Measurements from ENCODE around the gene AGR3. TPM values are rescaled to one million over a fixed set of nuclear protein-coding genes. Genes with fewer than 3 reads are reported as not detected.
A peak's percentile ranks its signal among the peaks of the same experiment; 100 is the strongest.

AGR3 gene
- total RNA-seq, 1 donor from 2014 or later = not detected

DNA sequence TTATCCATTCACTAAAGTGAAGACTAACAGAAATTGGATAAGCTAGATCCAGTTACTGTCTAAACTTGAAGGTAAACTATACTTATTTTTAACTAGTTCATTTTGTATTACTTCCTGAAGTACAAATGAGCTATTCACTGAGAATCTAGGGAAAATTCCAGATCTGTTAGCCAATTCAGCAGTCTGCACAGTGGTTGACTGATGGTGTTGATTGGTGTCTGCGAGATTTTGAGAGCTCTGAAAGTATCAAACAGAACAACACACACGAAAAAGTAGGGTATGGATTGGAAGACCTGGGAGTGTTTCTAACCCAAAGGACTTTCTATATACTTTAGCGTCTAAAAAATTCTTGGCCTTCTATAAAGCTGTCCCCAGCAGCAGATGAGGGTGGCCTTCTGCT, 43.4 kb downstream of the AGR3 start:
- H3K4me1 Mint-ChIP-seq (ENCODE audit: low read depth, unreplicated experiment) = peaks cover 35% of the 10 kb centered on the region
- Histone ChIP-seq H3K27me3 (ENCODE audit: insufficient read depth, low read length) (no peaks in the 10 kb centered on the region), H3K4me1 (ENCODE audit: insufficient read depth, low read length) (no peaks in the 10 kb centered on the region), H3K27ac (ENCODE audit: low read depth, low read length) (no peak overlapping the region), H3K4me2 (ENCODE audit: low read length) (no peak overlapping the region), H2AFZ (ENCODE audit: low read depth, low read length) (no peak overlapping the region), H3K79me2 (ENCODE audit: insufficient read depth, low read length) (no peaks in the 10 kb centered on the region), H3K9me3 (ENCODE audit: insufficient read depth, low read depth, low read length) (no peaks in the 10 kb centered on the region), H3K4me3 (ENCODE audit: insufficient read depth, low read depth, low read length) (no peak overlapping the region), H4K20me1 (ENCODE audit: insufficient read depth, low read length) (no peaks in the 10 kb centered on the region), H3K9ac (ENCODE audit: low read length) (no peak overlapping the region), H3K36me3 (ENCODE audit: insufficient read depth, low read length) (no peaks in the 10 kb centered on the region)
- peak; percentile 21 for DNase-seq (ENCODE audit: low read depth)
- no peaks in the 10 kb centered on the region for H3K27me3 Mint-ChIP-seq (ENCODE audit: low read depth, unreplicated experiment)
- H3K9me3 Mint-ChIP-seq (ENCODE audit: unreplicated experiment) = no peaks in the 10 kb centered on the region
- H3K27ac Mint-ChIP-seq (ENCODE audit: unreplicated experiment) = peak overlapping the region; percentile 15
- H3K4me3 Mint-ChIP-seq (ENCODE audit: unreplicated experiment) = no peak overlapping the region
- TF ChIP-seq EZH2 (IDR thresholded peaks at IDR 0.05; ENCODE audit: insufficient read depth, low read length) = no peak
- TF ChIP-seq, protein P1, sequence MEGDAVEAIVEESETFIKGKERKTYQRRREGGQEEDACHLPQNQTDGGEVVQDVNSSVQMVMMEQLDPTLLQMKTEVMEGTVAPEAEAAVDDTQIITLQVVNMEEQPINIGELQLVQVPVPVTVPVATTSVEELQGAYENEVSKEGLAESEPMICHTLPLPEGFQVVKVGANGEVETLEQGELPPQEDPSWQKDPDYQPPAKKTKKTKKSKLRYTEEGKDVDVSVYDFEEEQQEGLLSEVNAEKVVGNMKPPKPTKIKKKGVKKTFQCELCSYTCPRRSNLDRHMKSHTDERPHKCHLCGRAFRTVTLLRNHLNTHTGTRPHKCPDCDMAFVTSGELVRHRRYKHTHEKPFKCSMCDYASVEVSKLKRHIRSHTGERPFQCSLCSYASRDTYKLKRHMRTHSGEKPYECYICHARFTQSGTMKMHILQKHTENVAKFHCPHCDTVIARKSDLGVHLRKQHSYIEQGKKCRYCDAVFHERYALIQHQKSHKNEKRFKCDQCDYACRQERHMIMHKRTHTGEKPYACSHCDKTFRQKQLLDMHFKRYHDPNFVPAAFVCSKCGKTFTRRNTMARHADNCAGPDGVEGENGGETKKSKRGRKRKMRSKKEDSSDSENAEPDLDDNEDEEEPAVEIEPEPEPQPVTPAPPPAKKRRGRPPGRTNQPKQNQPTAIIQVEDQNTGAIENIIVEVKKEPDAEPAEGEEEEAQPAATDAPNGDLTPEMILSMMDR (IDR thresholded peaks at IDR 0.05; ENCODE audit: insufficient read depth, low read depth, low read length) = no peak
- no peaks in the 10 kb centered on the region for H3K36me3 Mint-ChIP-seq (ENCODE audit: low read depth, unreplicated experiment)
- no peak for FAIRE-seq

DNA sequence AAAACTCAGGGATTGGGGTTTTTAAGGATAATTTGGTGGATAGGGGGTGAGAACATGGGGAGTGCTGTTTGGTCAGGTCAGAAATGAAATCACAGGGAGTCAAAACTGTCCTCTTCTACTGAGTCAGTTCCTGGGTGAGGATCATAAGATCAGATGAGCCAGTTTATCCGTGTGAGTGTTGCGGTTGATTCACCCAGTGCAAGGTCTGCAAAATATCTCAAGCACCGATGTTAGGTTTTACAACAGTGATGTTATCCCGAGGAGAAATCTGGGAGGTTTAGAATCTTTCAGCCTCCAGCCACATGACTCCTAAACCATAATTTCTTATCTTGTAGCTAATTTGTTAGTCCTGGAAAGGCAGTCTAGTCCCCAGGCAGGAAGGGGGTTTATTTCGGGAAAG, 45.3 kb downstream of the AGR3 start:
- H3K27ac ChIP-seq (ENCODE audit: low read depth, low read length) = no peak overlapping the region
- H2AFZ ChIP-seq (ENCODE audit: low read depth, low read length) = no peak overlapping the region

DNA sequence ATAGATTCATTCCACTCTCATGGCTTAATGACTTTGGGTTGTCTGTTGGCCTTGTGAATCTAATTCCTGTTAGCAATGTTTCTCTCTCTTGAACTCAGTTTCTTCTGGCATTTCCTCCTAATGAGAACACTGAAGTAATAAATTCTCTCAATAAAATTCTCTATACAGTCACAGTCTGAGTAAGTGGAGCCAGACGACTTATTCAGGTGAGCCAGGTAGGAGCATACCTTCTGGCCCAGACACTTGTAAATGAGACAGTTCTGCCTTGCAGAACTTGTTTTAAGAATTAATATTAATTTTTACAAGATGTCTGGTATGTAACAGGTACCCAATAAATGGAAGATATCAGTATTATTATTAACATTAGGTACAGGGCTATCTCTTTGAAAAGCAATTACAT, 48.4 kb downstream of the AGR3 start:
- peaks cover 9% of the 10 kb centered on the region for H3K4me1 Mint-ChIP-seq (ENCODE audit: low read depth, unreplicated experiment)
- H3K4me2 ChIP-seq (ENCODE audit: low read length) = no peak overlapping the region
- no peak for TF ChIP-seq EZH2 (IDR thresholded peaks at IDR 0.05; ENCODE audit: insufficient read depth, low read length)
- TF ChIP-seq, protein P1 (IDR thresholded peaks at IDR 0.05; ENCODE audit: insufficient read depth, low read depth, low read length) = no peak
- H3K4me3 ChIP-seq (ENCODE audit: insufficient read depth, low read depth, low read length) = no peak overlapping the region
- no peaks in the 10 kb centered on the region for H4K20me1 ChIP-seq (ENCODE audit: insufficient read depth, low read length)
- H3K9ac ChIP-seq (ENCODE audit: low read length) = no peak overlapping the region
- FAIRE-seq = no peak
- no peaks in the 10 kb centered on the region for H3K36me3 ChIP-seq (ENCODE audit: insufficient read depth, low read length)
- H3K27ac Mint-ChIP-seq (ENCODE audit: unreplicated experiment) = no peak overlapping the region
- no peak for DNase-seq (ENCODE audit: low read depth)
- no peaks in the 10 kb centered on the region for H3K27me3 Mint-ChIP-seq (ENCODE audit: low read depth, unreplicated experiment)
- H3K9me3 Mint-ChIP-seq (ENCODE audit: unreplicated experiment) = no peaks in the 10 kb centered on the region
- H3K27ac ChIP-seq (ENCODE audit: low read depth, low read length) = no peak overlapping the region
- H3K27me3 ChIP-seq (ENCODE audit: insufficient read depth, low read length) = no peaks in the 10 kb centered on the region
- H3K9me3 ChIP-seq (ENCODE audit: insufficient read depth, low read depth, low read length) = no peaks in the 10 kb centered on the region
- no peaks in the 10 kb centered on the region for H3K79me2 ChIP-seq (ENCODE audit: insufficient read depth, low read length)
- H3K4me3 Mint-ChIP-seq (ENCODE audit: unreplicated experiment) = no peak overlapping the region
- H3K36me3 Mint-ChIP-seq (ENCODE audit: low read depth, unreplicated experiment) = no peaks in the 10 kb centered on the region
- no peaks in the 10 kb centered on the region for H3K4me1 ChIP-seq (ENCODE audit: insufficient read depth, low read length)
- no peak overlapping the region for H2AFZ ChIP-seq (ENCODE audit: low read depth, low read length)

More for the DNA sequence above, 45.3 kb downstream of the AGR3 start:
- Histone ChIP-seq H3K27me3 (ENCODE audit: insufficient read depth, low read length) (no peaks in the 10 kb centered on the region), H3K4me3 (ENCODE audit: insufficient read depth, low read depth, low read length) (no peak overlapping the region), H3K79me2 (ENCODE audit: insufficient read depth, low read length) (no peaks in the 10 kb centered on the region), H3K36me3 (ENCODE audit: insufficient read depth, low read length) (no peaks in the 10 kb centered on the region), H4K20me1 (ENCODE audit: insufficient read depth, low read length) (no peaks in the 10 kb centered on the region), H3K4me2 (ENCODE audit: low read length) (no peak overlapping the region), H3K9me3 (ENCODE audit: insufficient read depth, low read depth, low read length) (no peaks in the 10 kb centered on the region), H3K9ac (ENCODE audit: low read length) (no peak overlapping the region), H3K4me1 (ENCODE audit: insufficient read depth, low read length) (no peaks in the 10 kb centered on the region)
- DNase-seq (ENCODE audit: low read depth) = no peak
- Mint-ChIP-seq H3K27ac (ENCODE audit: unreplicated experiment) (no peak overlapping the region), H3K36me3 (ENCODE audit: low read depth, unreplicated experiment) (no peaks in the 10 kb centered on the region), H3K9me3 (ENCODE audit: unreplicated experiment) (no peaks in the 10 kb centered on the region), H3K4me1 (ENCODE audit: low read depth, unreplicated experiment) (peaks cover 27% of the 10 kb centered on the region), H3K4me3 (ENCODE audit: unreplicated experiment) (no peak overlapping the region), H3K27me3 (ENCODE audit: low read depth, unreplicated experiment) (no peaks in the 10 kb centered on the region)
- TF ChIP-seq, protein P1 (IDR thresholded peaks at IDR 0.05; ENCODE audit: insufficient read depth, low read depth, low read length) = no peak
- no peak for TF ChIP-seq EZH2 (IDR thresholded peaks at IDR 0.05; ENCODE audit: insufficient read depth, low read length)
- FAIRE-seq = no peak

Measured in astrocyte (in vitro differentiated cells and primary cell).